GM06990 (cell line): ENCODE data around the gene AP2A2.

Source experiments
- DNase-seq: peaks from one replicate; pipeline ENCODE4 v3.0.0-alpha.2; 2011; ENCODE audit not compliant: insufficient read length; ENCODE audit errors: extremely low read depth
- H3K27me3 ChIP-seq: replicated peaks from 2 replicates; pipeline ENCODE4 v1.6.0; 2011; ENCODE audit warnings: low read length; ENCODE audit not compliant: control insufficient read depth, insufficient read depth
- H3K36me3 ChIP-seq: 2 replicates; pipeline ENCODE4 v1.5.1; 2011; ENCODE audit warnings: low read length; ENCODE audit not compliant: control insufficient read depth, insufficient read depth
- H3K4me3 ChIP-seq: replicated peaks from 2 replicates; pipeline ENCODE4 v1.5.1; 2011; ENCODE audit warnings: low read depth, mild to moderate bottlenecking, control low read depth, low read length
- CTCF ChIP-seq: IDR thresholded peaks from 2 replicates; pipeline ENCODE4 v1.5.1; 2011; ENCODE audit warnings: low read length, control low read depth, mild to moderate bottlenecking, inconsistent platforms; ENCODE audit not compliant: insufficient read depth, poor library complexity, severe bottlenecking

AP2A2 gene

GRCh38 chr11:1041936-1042608, 116.4 kb downstream of the AP2A2 start:
- no peak overlapping the region for H3K4me3 ChIP-seq
- TF ChIP-seq CTCF: no peak
- H3K27me3 ChIP-seq: no peaks in the 10 kb centered on the region; the same call in 1 of the 2 replicates
- no peaks in the 10 kb centered on the region for H3K36me3 ChIP-seq
- DNase-seq: no peak

- Histone ChIP-seq H3K27me3 (no peaks in the 10 kb centered on the region; the same call in 1 of the 2 replicates), H3K36me3 (no peaks in the 10 kb centered on the region), H3K4me3 (no peak overlapping the region)
- peak; percentile 1 for DNase-seq
- no peak for TF ChIP-seq CTCF
Observed at GRCh38 chr11:1042626-1043562, 117.2 kb downstream of the AP2A2 start.

GRCh38 chr11:1043563-1044096, 118.0 kb downstream of the AP2A2 start:
- H3K4me3 ChIP-seq: no peak overlapping the region
- no peaks in the 10 kb centered on the region; the same call in 1 of the 2 replicates for H3K27me3 ChIP-seq
- DNase-seq: no peak
- no peaks in the 10 kb centered on the region for H3K36me3 ChIP-seq
- TF ChIP-seq CTCF: no peak

GRCh38 chr11:1044160-1044559, 118.5 kb downstream of the AP2A2 start:
- no peak for DNase-seq
- TF ChIP-seq CTCF: no peak
- Histone ChIP-seq H3K4me3 (no peak overlapping the region), H3K36me3 (no peaks in the 10 kb centered on the region), H3K27me3 (no peaks in the 10 kb centered on the region; the same call in 1 of the 2 replicates)

GRCh38 chr11:1047595-1048156, 122.0 kb downstream of the AP2A2 start:
- no peaks in the 10 kb centered on the region for H3K36me3 ChIP-seq
- H3K27me3 ChIP-seq: no peaks in the 10 kb centered on the region; the same call in 1 of the 2 replicates
- H3K4me3 ChIP-seq: no peak overlapping the region
- TF ChIP-seq CTCF: no peak
- no peak for DNase-seq
